Left ventricle myocardium inferior (tissue), 1 donor: Measurements from ENCODE around the gene TRAF3IP3. TPM values are rescaled to one million over a fixed set of nuclear protein-coding genes. Genes with fewer than 3 reads are reported as not detected.

ENCODE experiments used
- DNase-seq: peaks from one replicate; pipeline ENCODE4 v3.0.0-alpha.2; 2020
- H3K27ac ChIP-seq: fragments of 200-600 bp; replicated peaks from 2 replicates; pipeline ENCODE4 v1.8.0; 2021
- H3K27me3 ChIP-seq: fragments of 200-600 bp; 2 replicates; pipeline ENCODE4 v1.8.0; 2021; ENCODE audit warnings: low read depth
- H3K36me3 ChIP-seq: fragments of 200-600 bp; 2 replicates; pipeline ENCODE4 v1.8.0; 2021
- H3K4me1 ChIP-seq: fragments of 200-600 bp; 2 replicates; pipeline ENCODE4 v1.8.0; 2021
- H3K4me3 ChIP-seq: fragments of 200-600 bp; 2 replicates; pipeline ENCODE4 v1.8.0; 2021; ENCODE audit warnings: mild to moderate bottlenecking, moderate library complexity
- H3K9me3 ChIP-seq: fragments of 200-600 bp; replicated peaks from 2 replicates; pipeline ENCODE4 v1.8.0; 2021
- CTCF ChIP-seq: fragments of 200-600 bp; IDR thresholded peaks from 2 replicates; pipeline ENCODE4 v1.8.0; 2021; ENCODE audit warnings: antibody characterized with exemption, mild to moderate bottlenecking, borderline replicate concordance
- intact Hi-C: fragments of 100-400 bp; cut with micrococcal nuclease; formaldehyde crosslinking; loops from one replicate; pipeline ENCODE4 v1.11.0; 2022
- total RNA-seq: library from RNA; stranded (reverse); fragmentation: NEBNext Ultra II Directional; extraction: Animal tissue kit (Norgen Biotek cat#: 25700); gene quantifications from one replicate; pipeline ENCODE4 v1.2.1, GENCODE V29; 2021
- donor health status: DM: no; HTN: yes; CAD: no; lungs with severe emphysema.

The TRAF3IP3 gene
- total RNA-seq, 1 donor from 2014 or later: 1.2 TPM

- Histone ChIP-seq H3K4me1 (peaks cover 49% of the 10 kb centered on the region), H3K9me3 (no peaks in the 10 kb centered on the region), H3K36me3 (no peaks in the 10 kb centered on the region), H3K27me3 (no peaks in the 10 kb centered on the region), H3K27ac (peak within 1 kb of the TSS; percentile 61), H3K4me3 (peak within 1 kb of the TSS; percentile 59)
- DNase-seq: peak; percentile 75
- no peak for TF ChIP-seq CTCF
- intact Hi-C loops: no loop called here
These were observed 50.3 kb downstream of the TRAF3IP3 start, which contains the start of gene IRF6 for GRCh38 chr1:209805875-209806760. Gene IRF6 (minus strand): TSS chr1:209806142. CDS start chr1:209801413, 4,729 bp downstream.

DNA sequence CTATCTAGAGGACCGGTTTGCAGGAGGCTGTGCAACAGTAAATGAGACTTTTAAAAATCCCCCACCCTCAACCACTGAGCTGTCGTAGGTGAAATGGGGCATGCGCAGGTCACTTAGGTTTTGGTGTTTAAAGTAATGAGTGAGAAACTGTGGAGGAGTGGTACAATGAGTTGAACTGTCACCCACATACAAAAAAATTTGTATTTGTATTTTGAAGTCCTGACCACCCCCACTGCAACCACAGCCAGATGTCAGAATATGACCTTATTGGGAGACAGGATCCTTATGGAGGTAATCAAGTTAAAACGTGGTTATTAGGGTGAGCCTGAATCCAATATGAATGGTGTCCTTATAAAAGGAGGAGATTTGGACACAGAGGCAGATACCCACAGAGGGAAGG is 51.7 kb downstream of the TRAF3IP3 start:
- intact Hi-C loops: no loop called here
- H3K4me1 ChIP-seq: peaks cover 35% of the 10 kb centered on the region
- no peaks in the 10 kb centered on the region for H3K36me3 ChIP-seq
- no peaks in the 10 kb centered on the region for H3K9me3 ChIP-seq
- H3K27ac ChIP-seq: peak overlapping the region; percentile 76
- H3K27me3 ChIP-seq: no peaks in the 10 kb centered on the region
- H3K4me3 ChIP-seq: no peak overlapping the region
- no peak for DNase-seq
- no peak for TF ChIP-seq CTCF

- DNase-seq: peak; percentile 57
- H3K36me3 ChIP-seq: no peaks in the 10 kb centered on the region
- H3K27ac ChIP-seq: peak overlapping the region; percentile 76
- peaks cover 31% of the 10 kb centered on the region for H3K4me1 ChIP-seq
- TF ChIP-seq CTCF: no peak
- intact Hi-C loops: no loop called here
- no peaks in the 10 kb centered on the region for H3K9me3 ChIP-seq
- H3K4me3 ChIP-seq: no peak overlapping the region
- H3K27me3 ChIP-seq: no peaks in the 10 kb centered on the region
These were observed 52.3 kb downstream of the TRAF3IP3 start for GRCh38 chr1:209808059-209808581.

- no peaks in the 10 kb centered on the region for H3K36me3 ChIP-seq
- intact Hi-C loops: no loop called here
- no peak overlapping the region for H3K4me3 ChIP-seq
- H3K27ac ChIP-seq: no peak overlapping the region
- H3K27me3 ChIP-seq: no peaks in the 10 kb centered on the region
- H3K4me1 ChIP-seq: peaks cover 31% of the 10 kb centered on the region
- no peak for TF ChIP-seq CTCF
- H3K9me3 ChIP-seq: no peaks in the 10 kb centered on the region
- no peak for DNase-seq
These were observed 53.8 kb downstream of the TRAF3IP3 start for GRCh38 chr1:209809611-209810010.

DNA sequence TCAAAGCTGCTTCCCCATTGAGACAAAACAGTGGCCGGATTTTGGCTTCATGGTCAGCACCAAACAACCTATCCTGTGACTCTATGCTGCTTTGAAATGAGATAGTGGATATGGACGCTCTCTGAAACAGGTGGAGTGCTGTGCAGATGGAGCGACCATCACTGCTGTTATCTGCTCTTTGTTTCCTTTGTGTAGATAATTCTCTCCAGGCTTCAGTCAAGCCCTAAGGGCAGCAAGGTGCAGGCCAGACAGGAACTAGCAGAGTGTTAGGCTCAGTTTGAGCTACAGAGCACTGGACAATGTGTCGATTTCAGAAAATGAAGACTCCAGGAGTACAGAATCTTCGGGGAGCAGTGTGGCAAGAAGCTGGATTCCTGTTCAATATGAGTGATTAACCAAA is 54.9 kb downstream of the TRAF3IP3 start:
- no peaks in the 10 kb centered on the region for H3K9me3 ChIP-seq
- intact Hi-C loops: no loop called here
- H3K27ac ChIP-seq: no peak overlapping the region
- H3K27me3 ChIP-seq: no peaks in the 10 kb centered on the region
- peaks cover 29% of the 10 kb centered on the region for H3K4me1 ChIP-seq
- H3K4me3 ChIP-seq: no peak overlapping the region
- no peak for DNase-seq
- no peaks in the 10 kb centered on the region for H3K36me3 ChIP-seq
- TF ChIP-seq CTCF: no peak
